Measurements from ENCODE around the gene NUP35.

GRCh38 chr2:183124222-183124956 lies at the start of gene NUP35:
- TF ChIP-seq, protein P1, sequence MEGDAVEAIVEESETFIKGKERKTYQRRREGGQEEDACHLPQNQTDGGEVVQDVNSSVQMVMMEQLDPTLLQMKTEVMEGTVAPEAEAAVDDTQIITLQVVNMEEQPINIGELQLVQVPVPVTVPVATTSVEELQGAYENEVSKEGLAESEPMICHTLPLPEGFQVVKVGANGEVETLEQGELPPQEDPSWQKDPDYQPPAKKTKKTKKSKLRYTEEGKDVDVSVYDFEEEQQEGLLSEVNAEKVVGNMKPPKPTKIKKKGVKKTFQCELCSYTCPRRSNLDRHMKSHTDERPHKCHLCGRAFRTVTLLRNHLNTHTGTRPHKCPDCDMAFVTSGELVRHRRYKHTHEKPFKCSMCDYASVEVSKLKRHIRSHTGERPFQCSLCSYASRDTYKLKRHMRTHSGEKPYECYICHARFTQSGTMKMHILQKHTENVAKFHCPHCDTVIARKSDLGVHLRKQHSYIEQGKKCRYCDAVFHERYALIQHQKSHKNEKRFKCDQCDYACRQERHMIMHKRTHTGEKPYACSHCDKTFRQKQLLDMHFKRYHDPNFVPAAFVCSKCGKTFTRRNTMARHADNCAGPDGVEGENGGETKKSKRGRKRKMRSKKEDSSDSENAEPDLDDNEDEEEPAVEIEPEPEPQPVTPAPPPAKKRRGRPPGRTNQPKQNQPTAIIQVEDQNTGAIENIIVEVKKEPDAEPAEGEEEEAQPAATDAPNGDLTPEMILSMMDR (IDR thresholded peaks at IDR 0.05; ENCODE audit: insufficient read depth, low read depth, low read length), result no peak
- no peak for TF ChIP-seq EZH2 (IDR thresholded peaks at IDR 0.05; ENCODE audit: insufficient read depth, low read length)
